ENCODE results near the gene NEU3. TPM values are rescaled to one million over a fixed set of nuclear protein-coding genes. Genes with fewer than 3 reads are reported as not detected.

NEU3 gene
- total RNA-seq, 1 donor from 2014 or later: 8.9 TPM

DNA sequence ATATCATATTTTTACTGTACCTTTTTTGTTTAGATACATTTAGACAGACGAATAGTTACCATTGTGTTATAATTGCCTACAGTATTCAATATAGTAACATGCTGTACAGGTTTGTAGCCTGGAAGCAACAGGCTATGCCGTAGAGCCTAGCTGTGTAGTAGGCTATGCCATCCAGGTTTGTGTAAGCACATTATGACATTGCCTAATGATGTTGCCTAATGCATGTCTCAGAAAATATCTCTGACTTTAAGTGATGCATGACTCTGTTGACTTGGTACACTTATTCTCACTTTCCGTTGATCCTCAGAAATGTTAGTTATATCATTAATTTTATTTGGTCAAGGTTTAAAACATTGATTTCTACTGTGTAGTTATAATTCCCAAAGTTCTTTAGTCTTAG lies 68.1 kb downstream of the NEU3 start:
- no peak for DNase-seq (ENCODE audit: extremely low read depth, low read depth, low spot score)

DNA sequence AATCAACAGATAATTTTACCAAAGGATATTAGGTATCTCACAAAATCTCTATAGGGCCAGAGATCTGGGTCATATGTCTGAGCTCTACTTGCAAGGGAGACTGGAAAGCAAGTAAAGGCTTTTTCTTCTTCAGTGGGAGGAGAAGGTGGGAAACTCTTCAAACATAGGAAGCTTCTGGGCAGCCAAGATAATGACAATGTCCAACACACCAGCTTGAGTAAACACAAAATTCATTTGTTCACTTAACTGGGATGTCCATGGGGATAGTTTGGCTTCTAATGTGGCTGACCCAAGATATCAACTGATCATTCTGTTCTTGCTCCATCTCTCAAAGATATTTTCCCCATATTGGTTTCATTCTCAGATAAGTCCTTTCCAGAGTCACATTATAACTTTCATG lies 70.6 kb downstream of the NEU3 start:
- no peak for DNase-seq (ENCODE audit: extremely low read depth, low read depth, low spot score)

DNA sequence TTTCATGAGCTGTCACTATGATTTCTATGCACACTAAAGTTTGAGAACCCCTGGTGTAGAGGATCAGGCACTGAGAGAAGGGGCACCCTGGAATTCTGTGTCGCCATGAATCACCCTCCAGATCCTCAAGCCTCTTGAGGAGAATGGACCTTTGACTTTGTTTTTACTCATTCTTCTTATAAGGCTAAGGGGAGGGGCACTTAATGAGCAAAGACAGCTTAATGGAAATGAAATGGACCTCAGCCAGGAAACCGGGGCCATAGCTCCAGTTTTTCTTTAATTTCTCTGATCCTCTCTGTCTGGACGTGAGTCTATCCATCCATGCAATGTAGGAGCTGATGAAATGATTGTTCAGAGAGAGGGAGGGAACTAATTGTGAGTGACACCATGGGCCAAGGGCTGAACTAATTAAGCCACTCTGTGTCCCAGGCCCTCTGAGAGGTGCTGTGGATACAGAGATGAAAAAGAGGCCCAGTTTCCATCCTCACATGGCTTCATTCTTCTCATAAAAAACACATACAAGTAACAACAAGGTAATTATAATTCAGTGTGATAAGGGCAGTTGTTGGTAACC lies 75.1 kb downstream of the NEU3 start:
- DNase-seq (ENCODE audit: extremely low read depth, low read depth, low spot score): no peak

DNA sequence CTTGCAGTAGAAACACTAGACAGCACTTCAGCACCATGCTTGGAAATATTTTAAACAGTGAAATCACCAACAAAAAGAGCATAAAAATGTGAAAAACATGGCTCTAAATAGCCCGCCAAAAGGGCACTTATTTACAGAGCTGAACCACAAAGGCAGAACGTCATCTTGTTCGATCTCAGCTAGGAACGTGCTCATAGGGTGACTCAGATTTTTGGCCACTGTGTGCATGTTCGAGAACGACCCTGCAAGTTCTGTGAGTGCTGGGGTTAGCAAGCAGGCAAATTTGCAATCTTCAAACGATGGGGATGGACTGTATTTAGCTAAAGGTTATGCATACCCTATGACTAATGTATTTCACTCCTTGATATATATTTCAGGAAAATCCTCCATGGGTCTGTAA lies 77.3 kb downstream of the NEU3 start:
- DNase-seq (ENCODE audit: extremely low read depth, low read depth, low spot score): no peak

Other genes starting within 250 kb of the NEU3 start
- gene RNF169, start 240.1 kb upstream of the NEU3 start, total RNA-seq: 23.7 and 29.5 TPM in 2 replicates
- 8.3 and 17.0 TPM in 2 replicates for gene XRRA1, start 39.8 kb upstream of the NEU3 start, total RNA-seq
- 50.9 and 53.2 TPM in 2 replicates for gene SPCS2, start 39.7 kb upstream of the NEU3 start, total RNA-seq
- not detected in 2 replicates for gene OR2AT4, start 107.9 kb downstream of the NEU3 start, total RNA-seq
- gene SLCO2B1, start 162.2 kb downstream of the NEU3 start, total RNA-seq: 0.97 and 5.4 TPM in 2 replicates

Measured in glomerular endothelial cell (primary cell).